Measurements from ENCODE around the gene STAT5B. TPM values are rescaled to one million over a fixed set of nuclear protein-coding genes. Genes with fewer than 3 reads are reported as not detected.

STAT5B gene
- total RNA-seq, 2 donors from 2014 or later: 31.4 to 49.1 TPM

DNA sequence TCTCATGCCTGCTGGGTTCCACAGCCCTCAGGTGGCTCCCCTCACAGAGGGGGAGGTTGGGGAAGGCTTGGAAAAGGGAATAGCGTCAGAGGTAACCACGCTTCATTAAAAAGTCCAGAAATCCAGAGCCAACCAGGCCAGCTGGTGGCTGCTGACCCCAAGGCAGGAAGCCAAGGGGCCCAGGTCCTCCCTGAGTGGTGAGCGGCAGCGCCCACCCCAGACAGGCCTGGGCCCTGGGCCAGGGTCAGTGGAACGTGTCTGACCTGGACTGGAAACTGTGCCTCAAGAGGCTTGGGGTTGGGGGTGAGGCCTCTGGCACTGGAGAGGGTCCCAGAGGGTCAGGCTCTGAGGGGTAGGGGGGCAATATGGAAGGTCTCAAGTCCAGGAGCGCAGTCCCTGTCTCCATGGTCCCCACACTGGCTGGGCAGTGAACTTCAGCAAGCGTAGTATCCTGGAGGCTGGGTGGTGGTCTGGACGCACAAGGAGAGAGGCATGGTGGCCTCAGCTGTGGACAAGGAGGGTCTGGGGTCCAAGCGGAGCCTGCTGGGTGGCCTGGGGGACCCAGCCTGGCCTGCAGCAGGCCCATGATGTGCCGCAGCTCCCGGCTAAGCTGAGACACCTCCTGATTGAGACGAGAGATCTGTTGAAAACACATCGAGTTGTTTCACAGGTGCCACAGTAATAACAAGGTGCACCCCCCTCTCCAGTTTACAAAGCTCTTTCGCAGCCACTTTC, 116.2 kb downstream of the STAT5B start:
- Histone ChIP-seq H3K27me3 (no peaks in the 10 kb centered on the region), H3K9me3 (no peaks in the 10 kb centered on the region), H3K36me3 (no peaks in the 10 kb centered on the region), H3K4me3 (no peak overlapping the region), H3K4me1 (peaks cover 0 to 6% of the 10 kb centered on the region in 2 donors), H3K27ac (no peak overlapping the region)
- no peak for DNase-seq (ENCODE audit: low spot score)
- TF ChIP-seq, protein P1, sequence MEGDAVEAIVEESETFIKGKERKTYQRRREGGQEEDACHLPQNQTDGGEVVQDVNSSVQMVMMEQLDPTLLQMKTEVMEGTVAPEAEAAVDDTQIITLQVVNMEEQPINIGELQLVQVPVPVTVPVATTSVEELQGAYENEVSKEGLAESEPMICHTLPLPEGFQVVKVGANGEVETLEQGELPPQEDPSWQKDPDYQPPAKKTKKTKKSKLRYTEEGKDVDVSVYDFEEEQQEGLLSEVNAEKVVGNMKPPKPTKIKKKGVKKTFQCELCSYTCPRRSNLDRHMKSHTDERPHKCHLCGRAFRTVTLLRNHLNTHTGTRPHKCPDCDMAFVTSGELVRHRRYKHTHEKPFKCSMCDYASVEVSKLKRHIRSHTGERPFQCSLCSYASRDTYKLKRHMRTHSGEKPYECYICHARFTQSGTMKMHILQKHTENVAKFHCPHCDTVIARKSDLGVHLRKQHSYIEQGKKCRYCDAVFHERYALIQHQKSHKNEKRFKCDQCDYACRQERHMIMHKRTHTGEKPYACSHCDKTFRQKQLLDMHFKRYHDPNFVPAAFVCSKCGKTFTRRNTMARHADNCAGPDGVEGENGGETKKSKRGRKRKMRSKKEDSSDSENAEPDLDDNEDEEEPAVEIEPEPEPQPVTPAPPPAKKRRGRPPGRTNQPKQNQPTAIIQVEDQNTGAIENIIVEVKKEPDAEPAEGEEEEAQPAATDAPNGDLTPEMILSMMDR (IDR thresholded peaks at IDR 0.05): no peak

DNA sequence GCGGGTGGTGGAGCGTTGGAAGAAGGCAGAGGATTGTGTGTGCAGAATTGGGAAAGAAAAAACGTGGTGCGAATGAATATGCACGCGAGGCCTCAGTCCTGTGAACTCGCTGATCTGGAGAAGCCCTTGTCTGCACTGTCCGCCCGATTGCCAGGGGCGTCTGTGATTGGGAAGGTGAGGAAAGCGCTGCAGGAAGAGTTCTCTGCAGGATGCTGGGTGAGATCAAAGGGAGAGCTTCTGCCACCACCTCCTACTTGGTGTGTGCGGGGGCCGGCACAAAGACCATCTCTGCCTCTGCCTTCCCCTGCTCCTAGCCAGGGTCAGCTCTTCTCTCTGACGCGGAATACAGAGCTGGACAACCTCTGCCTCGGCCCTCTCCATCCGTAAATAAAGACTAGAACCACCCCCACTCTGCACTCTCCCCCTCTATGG, 120.6 kb downstream of the STAT5B start:
- TF ChIP-seq, protein P1 (IDR thresholded peaks at IDR 0.05): no peak
- Histone ChIP-seq H3K9me3 (no peaks in the 10 kb centered on the region), H3K27me3 (no peaks in the 10 kb centered on the region), H3K4me1 (peaks cover 0 to 36% of the 10 kb centered on the region in 2 donors), H3K36me3 (peaks cover 3% of the 10 kb centered on the region), H3K4me3 (peak overlapping the region; percentile 35 to 98), H3K27ac (peak overlapping the region; percentile 44 to 79)
- DNase-seq (ENCODE audit: low spot score): no peak

DNA sequence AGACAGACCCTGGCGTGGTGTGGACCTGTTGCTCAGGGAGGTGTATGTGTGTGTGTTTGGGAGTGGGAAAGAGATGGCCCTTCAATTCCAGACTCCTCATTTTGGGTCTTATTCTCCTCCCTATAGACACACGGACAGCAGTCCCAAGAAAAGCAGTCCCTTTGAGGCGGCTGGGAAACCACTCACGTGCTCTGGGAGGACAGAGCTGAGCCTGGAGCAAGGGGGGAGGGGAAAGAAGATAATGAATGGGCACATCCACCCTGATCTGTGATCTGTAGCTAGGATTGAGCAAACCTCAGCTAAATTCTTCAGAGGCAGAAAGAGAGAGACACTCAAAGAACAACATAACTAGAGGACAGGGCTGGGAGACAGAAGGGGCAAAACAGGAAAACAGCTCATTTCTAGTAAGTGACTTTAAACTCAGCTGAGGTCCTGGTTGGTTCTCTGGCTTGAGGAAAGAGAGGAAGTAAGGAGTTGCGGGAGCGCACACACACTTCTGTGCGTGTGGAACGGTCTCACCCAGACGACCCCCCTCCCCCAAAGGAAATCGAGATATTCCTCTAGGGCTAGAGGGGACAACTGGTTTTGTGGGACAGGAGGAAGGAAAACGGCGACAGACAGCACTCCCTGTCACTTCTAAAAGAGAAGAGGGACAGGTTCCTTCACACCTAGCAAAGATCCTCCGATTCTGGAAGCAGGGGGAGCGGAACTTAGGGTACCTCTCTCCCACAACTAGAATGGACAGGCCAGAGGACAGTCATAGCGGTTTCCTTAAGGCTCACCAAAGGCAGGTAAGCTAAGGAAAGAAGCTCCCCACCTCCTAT, 122.1 kb downstream of the STAT5B start:
- TF ChIP-seq, protein P1 (IDR thresholded peaks at IDR 0.05): no peak
- no peak for DNase-seq (ENCODE audit: low spot score)
- peak overlapping the region; percentile 95 to 98 for H3K4me3 ChIP-seq
- H3K36me3 ChIP-seq: peaks cover 10% of the 10 kb centered on the region
- peaks cover 0 to 36% of the 10 kb centered on the region in 2 donors for H3K4me1 ChIP-seq
- H3K27ac ChIP-seq: peak overlapping the region; percentile 79 to 82
- no peaks in the 10 kb centered on the region for H3K27me3 ChIP-seq
- no peaks in the 10 kb centered on the region for H3K9me3 ChIP-seq

Other genes with a start within 250 kb of the STAT5B start
- under 1 TPM; 0.74 to 0.94 TPM for gene C17orf113, start 225.8 kb downstream of the STAT5B start, total RNA-seq
- gene ZNF385C, start 177.9 kb downstream of the STAT5B start, total RNA-seq: not detected
- gene DHX58, start 163.7 kb downstream of the STAT5B start, total RNA-seq: 1 to 10 TPM; 3.5 to 4.3 TPM
- 10 to 100 TPM; 11.3 to 11.4 TPM for gene KAT2A, start 155.0 kb downstream of the STAT5B start, total RNA-seq
- gene HSPB9, start 153.6 kb downstream of the STAT5B start, total RNA-seq: not detected
- gene RAB5C, start 121.4 kb downstream of the STAT5B start, total RNA-seq: 10 to 100 TPM; 39.9 to 92.6 TPM
- gene KCNH4, start 95.2 kb downstream of the STAT5B start, total RNA-seq: under 1 TPM; 0.15 to 0.35 TPM
- gene HCRT, start 90.9 kb downstream of the STAT5B start, total RNA-seq: not detected
- gene GHDC, start 81.9 kb downstream of the STAT5B start, total RNA-seq: 10 to 100 TPM; 13.1 to 19.3 TPM
- 10 to 100 TPM; 16.9 to 51.2 TPM for gene STAT5A, start 12.1 kb upstream of the STAT5B start, total RNA-seq
- gene STAT3, start 112.1 kb upstream of the STAT5B start, total RNA-seq: 100 to 1,000 TPM; 105 to 150 TPM
- gene CAVIN1, start 146.9 kb upstream of the STAT5B start, total RNA-seq: 100 to 1,000 TPM; 202 to 348 TPM
- 10 to 100 TPM; 38.9 to 67.5 TPM for gene ATP6V0A1, start 182.5 kb upstream of the STAT5B start, total RNA-seq

Data from right atrium auricular region (tissue), 2 donors.